Keratinocyte (primary cell): ENCODE results near the gene MISP. TPM values are rescaled to one million over a fixed set of nuclear protein-coding genes. Genes with fewer than 3 reads are reported as not detected.

Experiments used
- DNase-seq: peaks from one replicate; pipeline ENCODE4 v3.0.0-alpha.2; 2011; ENCODE audit warnings: low read depth, missing footprints, low spot score
- FAIRE-seq: peaks from 2 replicates; lab custom pipeline; 2011; peaks lifted over from hg19 to GRCh38; lab: Jason Lieb, UNC
- H2AFZ ChIP-seq: 2 replicates; pipeline ENCODE4 v1.6.0; 2012; ENCODE audit warnings: low read length, control low read depth, inconsistent platforms; ENCODE audit not compliant: control insufficient read depth
- H3K27ac ChIP-seq: 2 replicates; pipeline ENCODE4 v1.5.1; 2011; ENCODE audit warnings: low read length; ENCODE audit not compliant: control insufficient read depth, insufficient read depth
- H3K27me3 ChIP-seq: 3 replicates; pipeline ENCODE4 v1.6.0; 2011; ENCODE audit warnings: low read length; ENCODE audit not compliant: control insufficient read depth, insufficient read depth; ENCODE audit errors: extremely low read depth
- H3K36me3 ChIP-seq, 2 experiments: 2 replicates in 1 of 2; 3 replicates in 1 of 2; pipeline ENCODE4 v1.5.1; 2011; ENCODE audit warnings: low read length in 2 of 2, mild to moderate bottlenecking in 1 of 2; ENCODE audit not compliant: control insufficient read depth in 2 of 2, insufficient read depth in 2 of 2; ENCODE audit errors: extremely low read depth in 1 of 2
- H3K4me1 ChIP-seq: 3 replicates; pipeline ENCODE4 v1.5.1; 2011; ENCODE audit warnings: low read length; ENCODE audit not compliant: control insufficient read depth, insufficient read depth; ENCODE audit errors: extremely low read depth
- H3K4me2 ChIP-seq: 3 replicates; pipeline ENCODE4 v1.6.0; 2011; ENCODE audit warnings: low read depth, low read length; ENCODE audit not compliant: control insufficient read depth, insufficient read depth; ENCODE audit errors: extremely low read depth
- H3K4me3 ChIP-seq, 3 experiments: fragments of 200-600 bp in 1 of 3; sonication (generic) in 1 of 3; 2 replicates in 2 of 3; 3 replicates in 1 of 3; pipeline ENCODE4 v1.5.1; 2011 to 2016; ENCODE audit warnings: low read length in 3 of 3, mild to moderate bottlenecking in 3 of 3, control low read depth in 2 of 3, inconsistent platforms in 1 of 3, low read depth in 1 of 3, mixed read lengths in 1 of 3, mixed run types in 1 of 3, moderate library complexity in 1 of 3; ENCODE audit not compliant: control insufficient read depth in 2 of 3, insufficient read depth in 2 of 3; ENCODE audit errors: extremely low read depth in 1 of 3
- H3K79me2 ChIP-seq: 2 replicates; pipeline ENCODE4 v1.6.0; 2012; ENCODE audit warnings: low read length; ENCODE audit not compliant: control insufficient read depth, insufficient read depth
- H3K9ac ChIP-seq: 3 replicates; pipeline ENCODE4 v1.6.0; 2011; ENCODE audit warnings: low read length; ENCODE audit not compliant: control insufficient read depth, insufficient read depth; ENCODE audit errors: extremely low read depth
- H3K9me1 ChIP-seq: 3 replicates; pipeline ENCODE4 v1.6.0; 2011; ENCODE audit warnings: low read length; ENCODE audit not compliant: control insufficient read depth, insufficient read depth; ENCODE audit errors: extremely low read depth
- H3K9me3 ChIP-seq: 2 replicates; pipeline ENCODE4 v1.5.1; 2012; ENCODE audit warnings: low read depth, low read length; ENCODE audit not compliant: control insufficient read depth
- H4K20me1 ChIP-seq: 3 replicates; pipeline ENCODE4 v1.6.0; 2011; ENCODE audit warnings: low read length; ENCODE audit not compliant: control insufficient read depth, insufficient read depth; ENCODE audit errors: extremely low read depth
- EZH2 ChIP-seq: IDR thresholded peaks from one replicate; pipeline ENCODE4 v1.6.1; 2012; ENCODE audit warnings: inconsistent platforms, mild to moderate bottlenecking, low read length, moderate library complexity
- dilution Hi-C: fragments of 300-500 bp; cut with MboI; formaldehyde crosslinking; loops from one replicate; pipeline ENCODE4 v1.7.0; 2020; ENCODE audit warnings: low sequenced_read_pairs; ENCODE audit not compliant: extremely low pct_ligation_motif_present
- polyA plus RNA-seq, 5 experiments: library from polyadenylated mRNA; depleted of rRNA in 3 of 5; stranded (reverse) in 3 of 5; stranded (forward) in 1 of 5; unstranded in 1 of 5; fragments of >200 nt; gene quantifications; 1 replicate in 1 of 5; 2 replicates in 3 of 5; 3 replicates in 1 of 5; pipeline versions ENCODE4 v1.2.1 to v1.2.3, GENCODE V29; 2011 to 2012; ENCODE audit warnings: missing spikeins in 2 of 5, low read depth in 1 of 5, low replicate concordance in 1 of 5
- TF ChIP-seq, protein P1 (sequence below), 3 experiments: IDR thresholded peaks in 1 of 3; conservative IDR thresholded peaks in 1 of 3; optimal IDR thresholded peaks in 1 of 3; 2 replicates in 2 of 3; 3 replicates in 1 of 3; pipeline versions ENCODE3 to v1.5.1; 2011; ENCODE audit warnings: low read length in 3 of 3, mild to moderate bottlenecking in 3 of 3, moderate library complexity in 2 of 3, control low read depth in 1 of 3, inconsistent platforms in 1 of 3; ENCODE audit not compliant: insufficient read depth in 2 of 3; ENCODE audit errors: extremely low read depth in 1 of 3

The MISP gene
- polyA plus RNA-seq, 1 donor (not counting 4 experiments of a cell fraction or from before 2014, with no cell fraction given), result 17.5 TPM

DNA sequence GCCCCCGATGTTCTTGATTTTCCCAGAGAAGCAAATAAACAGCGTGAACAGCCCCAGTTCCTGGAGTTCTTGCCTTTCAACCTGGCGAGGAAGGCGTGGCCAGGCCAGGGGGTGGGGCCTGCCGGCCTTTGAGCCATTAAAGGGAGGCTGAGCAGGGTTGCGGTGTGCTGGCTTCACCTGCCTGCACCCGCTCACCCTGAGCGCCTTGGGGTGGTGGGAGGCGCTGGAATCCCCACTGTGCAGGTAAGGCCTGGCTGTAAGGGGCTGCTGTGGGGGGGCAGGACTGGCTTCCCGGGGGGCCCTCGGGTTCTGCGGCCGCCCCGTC lies 2.7 kb upstream of the MISP start:
- Histone ChIP-seq H3K36me3 (no peaks in the 10 kb centered on the region), H3K9me1 (no peaks in the 10 kb centered on the region), H3K27ac (no peak overlapping the region), H3K4me1 (peaks cover 8% of the 10 kb centered on the region), H3K4me3 (no peak overlapping the region), H3K4me2 (no peak overlapping the region), H3K9me3 (peaks cover 4% of the 10 kb centered on the region), H3K27me3 (no peaks in the 10 kb centered on the region), H3K79me2 (peaks cover 5% of the 10 kb centered on the region), H2AFZ (no peak overlapping the region), H4K20me1 (no peaks in the 10 kb centered on the region), H3K9ac (no peak overlapping the region)
- dilution Hi-C loops, result no loop called here
- FAIRE-seq, result no peak
- TF ChIP-seq, protein P1, sequence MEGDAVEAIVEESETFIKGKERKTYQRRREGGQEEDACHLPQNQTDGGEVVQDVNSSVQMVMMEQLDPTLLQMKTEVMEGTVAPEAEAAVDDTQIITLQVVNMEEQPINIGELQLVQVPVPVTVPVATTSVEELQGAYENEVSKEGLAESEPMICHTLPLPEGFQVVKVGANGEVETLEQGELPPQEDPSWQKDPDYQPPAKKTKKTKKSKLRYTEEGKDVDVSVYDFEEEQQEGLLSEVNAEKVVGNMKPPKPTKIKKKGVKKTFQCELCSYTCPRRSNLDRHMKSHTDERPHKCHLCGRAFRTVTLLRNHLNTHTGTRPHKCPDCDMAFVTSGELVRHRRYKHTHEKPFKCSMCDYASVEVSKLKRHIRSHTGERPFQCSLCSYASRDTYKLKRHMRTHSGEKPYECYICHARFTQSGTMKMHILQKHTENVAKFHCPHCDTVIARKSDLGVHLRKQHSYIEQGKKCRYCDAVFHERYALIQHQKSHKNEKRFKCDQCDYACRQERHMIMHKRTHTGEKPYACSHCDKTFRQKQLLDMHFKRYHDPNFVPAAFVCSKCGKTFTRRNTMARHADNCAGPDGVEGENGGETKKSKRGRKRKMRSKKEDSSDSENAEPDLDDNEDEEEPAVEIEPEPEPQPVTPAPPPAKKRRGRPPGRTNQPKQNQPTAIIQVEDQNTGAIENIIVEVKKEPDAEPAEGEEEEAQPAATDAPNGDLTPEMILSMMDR (optimal IDR thresholded peaks at IDR 0.05 in 1 of 3, IDR thresholded peaks at IDR 0.05 in 1 of 3, conservative IDR thresholded peaks at IDR 0.05 in 1 of 3; ENCODE audit: extremely low read depth in 1 of 3, insufficient read depth in 2 of 3, low read length in 3 of 3), result no peak
- no peak for TF ChIP-seq EZH2
- no peak for DNase-seq

DNA sequence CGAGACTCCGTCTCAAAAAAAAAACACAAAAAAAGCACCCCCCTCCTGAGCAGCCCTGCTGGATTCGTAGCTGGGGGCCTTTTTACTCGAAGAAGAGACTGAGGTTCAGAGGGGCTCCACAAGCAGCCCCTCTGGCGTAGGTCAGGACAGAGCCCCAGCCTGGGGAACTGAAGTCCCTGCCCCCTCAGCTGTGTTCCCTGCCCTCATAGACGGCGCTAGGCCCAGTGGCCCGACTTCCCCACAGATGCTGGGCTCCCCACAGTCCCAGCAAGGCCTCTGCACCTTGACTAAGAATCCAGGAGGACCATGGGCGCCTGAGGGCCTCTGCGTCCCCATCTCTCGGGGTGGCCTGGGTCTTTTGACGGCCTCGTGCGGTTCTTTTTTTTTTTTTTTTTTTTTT lies 1.1 kb upstream of the MISP start:
- peaks cover 13% of the 10 kb centered on the region for H3K79me2 ChIP-seq
- DNase-seq, result no peak
- no peak overlapping the region for H2AFZ ChIP-seq
- no peak overlapping the region for H3K4me3 ChIP-seq
- H3K9me3 ChIP-seq, result peaks cover 4% of the 10 kb centered on the region
- dilution Hi-C loops, result no loop called here
- no peak for TF ChIP-seq EZH2
- TF ChIP-seq, protein P1 (optimal IDR thresholded peaks at IDR 0.05 in 1 of 3, IDR thresholded peaks at IDR 0.05 in 1 of 3, conservative IDR thresholded peaks at IDR 0.05 in 1 of 3; ENCODE audit: extremely low read depth in 1 of 3, insufficient read depth in 2 of 3, low read length in 3 of 3), result no peak
- H3K4me1 ChIP-seq, result peaks cover 8% of the 10 kb centered on the region
- no peak overlapping the region for H3K4me2 ChIP-seq
- no peaks in the 10 kb centered on the region for H3K36me3 ChIP-seq
- H3K27ac ChIP-seq, result no peak overlapping the region
- no peaks in the 10 kb centered on the region for H3K27me3 ChIP-seq
- no peaks in the 10 kb centered on the region for H4K20me1 ChIP-seq
- no peak overlapping the region for H3K9ac ChIP-seq
- H3K9me1 ChIP-seq, result no peaks in the 10 kb centered on the region
- FAIRE-seq, result no peak
